Kidney (tissue), 14 donors: Measurements from ENCODE around the gene TCF25. TPM values are rescaled to one million over a fixed set of nuclear protein-coding genes. Genes with fewer than 3 reads are reported as not detected.

ENCODE experiments used
- DNase-seq, 5 donors: peaks; one replicate each; pipeline ENCODE4 v3.0.0-alpha.2; 2013 to 2020
- FAIRE-seq: peaks from 2 replicates; lab custom pipeline; 2012; peaks lifted over from hg19 to GRCh38; lab: Jason Lieb, UNC
- H3K27ac ChIP-seq, 2 donors: one replicate each; pipeline ENCODE4 v1.7.0; 2013; ENCODE audit warnings: low read depth in 2 of 2, low read length in 2 of 2, inconsistent platforms in 1 of 2
- H3K27me3 ChIP-seq: one replicate; pipeline ENCODE4 v1.7.1; 2013; ENCODE audit warnings: low read length, inconsistent platforms; ENCODE audit not compliant: control insufficient read depth, insufficient read depth
- H3K36me3 ChIP-seq, 3 donors: one replicate each; pipeline versions ENCODE4 v1.7.0 to v1.7.1; 2013; ENCODE audit warnings: low read length in 3 of 3, control low read depth in 1 of 3, inconsistent platforms in 1 of 3; ENCODE audit not compliant: insufficient read depth in 3 of 3, control insufficient read depth in 2 of 3
- H3K4me1 ChIP-seq, 3 donors: one replicate each; pipeline versions ENCODE4 v1.7.0 to v1.7.1; 2013; ENCODE audit warnings: low read length in 3 of 3, inconsistent platforms in 1 of 3, low read depth in 1 of 3; ENCODE audit not compliant: control insufficient read depth in 2 of 3, insufficient read depth in 2 of 3
- H3K4me3 ChIP-seq, 3 donors: one replicate each; pipeline versions ENCODE4 v1.7.0 to v1.8.1; 2013; ENCODE audit warnings: low read length in 3 of 3, control low read depth in 1 of 3, inconsistent platforms in 1 of 3
- H3K9ac ChIP-seq, 3 donors: one replicate each; pipeline versions ENCODE4 v1.7.0 to v1.7.1; 2013; ENCODE audit warnings: low read length in 3 of 3, control low read depth in 1 of 3, inconsistent platforms in 1 of 3
- H3K9me3 ChIP-seq, 3 donors: one replicate each; pipeline versions ENCODE4 v1.7.0 to v1.7.1; 2013; ENCODE audit warnings: low read length in 3 of 3, control low read depth in 1 of 3, inconsistent platforms in 1 of 3; ENCODE audit not compliant: control insufficient read depth in 2 of 3, insufficient read depth in 1 of 3
- intact Hi-C: fragments of 100-400 bp; cut with DNase I; formaldehyde crosslinking; loops from one replicate; pipeline ENCODE4 v1.11.1; 2022
- polyA plus RNA-seq: library from polyadenylated mRNA; stranded (reverse); fragments of 350-450 nt; fragmentation: Illumina TruSeq; extraction: RNeasy Lipid Tissue Mini Kit (QIAGEN cat#74804); gene quantifications from one replicate; pipeline ENCODE4 v1.2.3, GENCODE V29; 2014; ENCODE audit warnings: low read depth, low replicate concordance; ENCODE audit not compliant: insufficient read depth
- total RNA-seq: library from RNA; stranded (reverse); fragmentation: NEBNext Ultra II Directional; extraction: Animal tissue kit (Norgen Biotek cat#: 25700); gene quantifications from one replicate; pipeline ENCODE4 v1.2.1, GENCODE V29; 2021
- TF ChIP-seq, protein P1 (sequence below): IDR thresholded peaks from 3 replicates; pipeline ENCODE4 v1.5.1; 2012; ENCODE audit warnings: mild to moderate bottlenecking, moderate library complexity, borderline replicate concordance; ENCODE audit not compliant: insufficient read depth; ENCODE audit errors: extremely low read depth
- donor health status: control.
- donor health status: control.
- donor health status: control.
- donor health status: control.
- donor health status: control.
- donor health status: DM: yes; HTN: yes; CAD: no.
- donor health status: Normal renal cell carcinoma (clear cell type).

TCF25 gene
- total and polyA plus RNA-seq, 2 donors from 2014 or later, result 157 to 209 TPM

DNA sequence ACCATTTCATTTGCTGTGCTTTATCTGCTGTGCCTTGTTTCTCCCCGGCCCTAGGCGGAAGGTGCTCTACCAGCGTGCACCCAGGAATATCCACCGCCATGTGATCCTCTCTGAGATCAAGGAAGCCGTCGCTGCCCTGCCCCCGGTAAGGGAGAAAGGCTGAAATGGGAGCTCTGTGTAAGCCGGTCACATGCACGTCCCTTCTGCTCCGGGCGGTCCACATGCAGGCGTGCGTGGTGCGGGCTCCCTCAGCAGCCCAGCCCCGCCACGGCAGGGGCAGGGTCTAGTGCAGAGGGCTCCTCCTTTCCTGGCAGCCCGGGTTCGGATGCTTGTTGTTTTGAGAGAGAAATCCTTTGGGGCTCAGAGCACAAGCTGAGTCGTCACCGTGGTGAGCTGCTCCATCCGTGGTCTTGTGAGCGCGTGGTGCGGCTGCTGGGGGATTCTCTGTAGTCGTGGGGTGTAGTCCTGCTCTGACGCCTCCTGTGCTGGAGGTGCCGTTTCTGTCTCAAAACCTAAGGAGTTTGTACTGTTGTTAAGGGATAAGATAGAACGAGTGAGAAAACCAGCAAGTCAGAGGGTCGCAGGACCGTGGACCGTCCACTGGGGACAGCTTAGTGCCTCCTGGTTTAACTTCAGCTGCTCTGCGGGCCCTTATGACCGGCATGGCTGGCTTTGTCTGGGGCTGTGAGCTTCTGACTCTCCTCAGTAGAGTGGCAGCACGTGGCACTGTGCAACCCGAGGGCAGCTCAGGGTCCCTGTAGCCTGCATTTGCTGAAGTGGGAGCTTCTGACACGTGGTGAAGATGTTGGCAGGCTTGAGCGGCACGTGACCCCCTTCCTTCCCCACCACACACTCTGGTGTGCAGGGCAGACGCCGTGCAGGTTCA is 33.0 kb downstream of the TCF25 start:
- TF ChIP-seq, protein P1, sequence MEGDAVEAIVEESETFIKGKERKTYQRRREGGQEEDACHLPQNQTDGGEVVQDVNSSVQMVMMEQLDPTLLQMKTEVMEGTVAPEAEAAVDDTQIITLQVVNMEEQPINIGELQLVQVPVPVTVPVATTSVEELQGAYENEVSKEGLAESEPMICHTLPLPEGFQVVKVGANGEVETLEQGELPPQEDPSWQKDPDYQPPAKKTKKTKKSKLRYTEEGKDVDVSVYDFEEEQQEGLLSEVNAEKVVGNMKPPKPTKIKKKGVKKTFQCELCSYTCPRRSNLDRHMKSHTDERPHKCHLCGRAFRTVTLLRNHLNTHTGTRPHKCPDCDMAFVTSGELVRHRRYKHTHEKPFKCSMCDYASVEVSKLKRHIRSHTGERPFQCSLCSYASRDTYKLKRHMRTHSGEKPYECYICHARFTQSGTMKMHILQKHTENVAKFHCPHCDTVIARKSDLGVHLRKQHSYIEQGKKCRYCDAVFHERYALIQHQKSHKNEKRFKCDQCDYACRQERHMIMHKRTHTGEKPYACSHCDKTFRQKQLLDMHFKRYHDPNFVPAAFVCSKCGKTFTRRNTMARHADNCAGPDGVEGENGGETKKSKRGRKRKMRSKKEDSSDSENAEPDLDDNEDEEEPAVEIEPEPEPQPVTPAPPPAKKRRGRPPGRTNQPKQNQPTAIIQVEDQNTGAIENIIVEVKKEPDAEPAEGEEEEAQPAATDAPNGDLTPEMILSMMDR, result no peak
- DNase-seq, result peak in 1 of 5 donors; percentile 36

DNA sequence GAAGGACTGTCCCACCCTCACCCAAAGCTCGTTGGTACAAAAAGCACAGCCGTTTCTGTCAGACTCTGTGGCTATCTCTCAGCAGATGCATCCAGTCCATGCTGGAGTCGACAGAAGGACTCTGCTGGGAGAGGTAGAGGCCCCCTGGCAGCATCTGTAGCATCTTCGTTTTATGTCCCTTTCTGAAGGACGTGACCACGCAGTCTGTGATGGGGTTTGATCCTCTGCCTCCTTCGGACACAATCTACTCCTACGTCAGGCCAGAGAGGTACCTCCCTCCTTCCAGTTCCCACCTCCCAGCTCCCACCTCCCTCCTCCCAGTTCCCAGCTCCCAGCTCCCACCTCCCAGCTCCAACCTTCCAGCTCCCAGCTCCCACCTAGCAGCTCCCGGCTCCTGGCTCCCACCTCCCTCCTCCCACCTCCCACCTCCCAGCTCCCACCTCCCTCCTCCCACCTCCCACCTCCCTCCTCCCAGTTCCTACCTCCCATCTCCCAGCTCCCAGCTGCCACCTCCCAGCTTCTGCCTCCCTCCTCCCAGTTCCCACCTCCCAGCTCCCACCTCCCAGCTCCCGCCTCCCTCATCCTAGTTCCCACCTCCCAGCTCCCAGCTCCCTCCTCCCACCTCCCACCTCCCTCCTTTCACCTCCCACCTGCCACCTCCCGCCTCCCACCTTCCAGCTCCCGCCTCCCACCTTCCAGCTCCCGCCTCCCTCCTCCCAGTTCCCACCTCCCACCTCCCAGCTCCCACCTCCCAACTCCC is 33.8 kb downstream of the TCF25 start:
- H3K4me1 ChIP-seq, result no peaks in the 10 kb centered on the region
- intact Hi-C loops, result no loop called here
- H3K4me3 ChIP-seq, result no peak overlapping the region
- H3K36me3 ChIP-seq, result peaks cover 8 to 27% (median 8%) of the 10 kb centered on the region in 3 donors
- no peak for FAIRE-seq
- no peaks in the 10 kb centered on the region for H3K27me3 ChIP-seq
- H3K9me3 ChIP-seq, result no peaks in the 10 kb centered on the region
- H3K27ac ChIP-seq, result no peak overlapping the region
- no peak overlapping the region for H3K9ac ChIP-seq
- peak in 1 of 5 donors; percentile 58 for DNase-seq
- TF ChIP-seq, protein P1, result no peak

More for the DNA sequence above, 33.0 kb downstream of the TCF25 start:
- Histone ChIP-seq H3K4me3 (no peak overlapping the region), H3K27ac (no peak overlapping the region), H3K9me3 (no peaks in the 10 kb centered on the region), H3K9ac (no peak overlapping the region), H3K4me1 (no peaks in the 10 kb centered on the region), H3K36me3 (peaks cover 8 to 27% (median 8%) of the 10 kb centered on the region in 3 donors), H3K27me3 (no peaks in the 10 kb centered on the region)
- no peak for FAIRE-seq
- intact Hi-C loops, result no loop called here

DNA sequence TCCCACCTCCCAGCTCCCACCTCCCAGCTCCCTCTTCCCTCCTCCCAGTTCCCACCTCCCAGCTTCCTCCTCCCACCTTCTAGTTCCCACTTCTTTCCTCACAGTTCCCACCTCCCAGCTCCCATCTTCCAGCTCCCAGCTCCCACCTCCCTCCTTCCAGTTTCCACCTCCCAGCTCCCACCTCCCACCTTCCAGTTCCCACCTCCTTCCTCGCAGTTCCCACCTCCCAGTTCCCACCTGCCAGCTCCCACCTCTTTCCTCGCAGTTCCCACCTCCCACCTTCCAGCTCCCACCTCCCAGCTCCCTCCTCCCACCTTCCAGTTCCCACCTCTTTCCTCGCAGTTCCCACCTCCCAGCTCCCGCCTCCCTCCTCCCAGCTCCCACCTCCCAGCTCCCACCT is 34.8 kb downstream of the TCF25 start:
- no peak for DNase-seq
- H3K36me3 ChIP-seq, result peaks cover 8 to 27% (median 8%) of the 10 kb centered on the region in 3 donors
- H3K4me3 ChIP-seq, result no peak overlapping the region
- intact Hi-C loops, result no loop called here
- H3K27ac ChIP-seq, result no peak overlapping the region
- H3K9ac ChIP-seq, result no peak overlapping the region
- no peaks in the 10 kb centered on the region for H3K4me1 ChIP-seq
- no peaks in the 10 kb centered on the region for H3K9me3 ChIP-seq
- TF ChIP-seq, protein P1, result no peak
- FAIRE-seq, result no peak
- no peaks in the 10 kb centered on the region for H3K27me3 ChIP-seq
